ENCODE data around the gene TBC1D25.

GRCh38 chrX:48589482-48590162, 50.1 kb downstream of the TBC1D25 start:
- TF ChIP-seq CTCF (IDR thresholded peaks at IDR 0.05; ENCODE audit: insufficient read depth, low read depth, low read length) (no peak), EZH2 (IDR thresholded peaks at IDR 0.05; ENCODE audit: insufficient read depth, low read length) (no peak)

Data from astrocyte (in vitro differentiated cells and primary cell).